SU-DHL-6 (cell line): ENCODE results near the gene PID1.

Experiments
- EZH2phosphoT487 ChIP-seq: fragments of 200-600 bp; sonication (generic), shearing (Covaris generic); conservative IDR thresholded peaks from 2 replicates; pipeline ENCODE4 v1.6.1; 2018; ENCODE audit warnings: mild to moderate bottlenecking, antibody characterized with exemption, low read length, moderate library complexity, mixed read lengths
- TF ChIP-seq, protein P1 (sequence below): fragments of 200-600 bp; sonication (generic); IDR thresholded peaks from one replicate; pipeline ENCODE4 v1.5.1; 2017; ENCODE audit warnings: antibody characterized with exemption, mild to moderate bottlenecking, low read length, moderate library complexity; ENCODE audit not compliant: insufficient read depth, poor library complexity, severe bottlenecking

DNA sequence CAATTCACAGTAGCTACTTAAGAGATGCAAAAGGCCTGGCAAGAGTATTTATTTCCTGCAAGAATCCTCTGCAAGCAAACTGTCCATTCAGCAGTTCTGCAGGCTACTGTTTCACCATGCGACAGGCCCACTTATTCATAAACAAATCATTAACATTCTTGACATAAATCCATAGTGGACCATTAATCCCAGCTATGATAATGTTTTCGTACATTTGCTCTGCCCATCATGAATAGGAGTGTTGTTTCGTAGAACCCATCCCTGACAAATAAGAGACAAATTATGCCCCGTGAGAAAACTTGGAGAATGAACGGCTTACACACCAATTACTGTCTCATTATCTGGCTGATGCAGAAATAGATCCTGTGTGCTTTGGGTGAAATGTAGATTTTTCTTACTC is 65.4 kb downstream of the PID1 start:
- TF ChIP-seq, protein P1, sequence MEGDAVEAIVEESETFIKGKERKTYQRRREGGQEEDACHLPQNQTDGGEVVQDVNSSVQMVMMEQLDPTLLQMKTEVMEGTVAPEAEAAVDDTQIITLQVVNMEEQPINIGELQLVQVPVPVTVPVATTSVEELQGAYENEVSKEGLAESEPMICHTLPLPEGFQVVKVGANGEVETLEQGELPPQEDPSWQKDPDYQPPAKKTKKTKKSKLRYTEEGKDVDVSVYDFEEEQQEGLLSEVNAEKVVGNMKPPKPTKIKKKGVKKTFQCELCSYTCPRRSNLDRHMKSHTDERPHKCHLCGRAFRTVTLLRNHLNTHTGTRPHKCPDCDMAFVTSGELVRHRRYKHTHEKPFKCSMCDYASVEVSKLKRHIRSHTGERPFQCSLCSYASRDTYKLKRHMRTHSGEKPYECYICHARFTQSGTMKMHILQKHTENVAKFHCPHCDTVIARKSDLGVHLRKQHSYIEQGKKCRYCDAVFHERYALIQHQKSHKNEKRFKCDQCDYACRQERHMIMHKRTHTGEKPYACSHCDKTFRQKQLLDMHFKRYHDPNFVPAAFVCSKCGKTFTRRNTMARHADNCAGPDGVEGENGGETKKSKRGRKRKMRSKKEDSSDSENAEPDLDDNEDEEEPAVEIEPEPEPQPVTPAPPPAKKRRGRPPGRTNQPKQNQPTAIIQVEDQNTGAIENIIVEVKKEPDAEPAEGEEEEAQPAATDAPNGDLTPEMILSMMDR = no peak
- no peak for TF ChIP-seq EZH2phosphoT487
